ENCODE measurements around the gene METTL2B. TPM values are rescaled to one million over a fixed set of nuclear protein-coding genes. Genes with fewer than 3 reads are reported as not detected.
"Not testable (repeated sequence)": the region's sequence is repeated elsewhere in the genome, so short reads cannot be mapped to it uniquely, and the experiment has no call there.

METTL2B gene
- total RNA-seq, 4 donors from 2014 or later = 18.2 to 25.1 (median 19.8) TPM

GRCh38 chr7:128497405-128497804 is 20.9 kb downstream of the METTL2B start:
- 86 to 94% methylated on average over 9 of the region's 9 CpGs for WGBS, 2 donors
- DNase-seq (ENCODE audit: low spot score in 2 of 2) = no peak
- no peak overlapping the region for H3K4me3 ChIP-seq (ENCODE audit: low read depth, poor library complexity, severe bottlenecking)
- intact Hi-C loops (cut with DNase I; ENCODE audit: low total_unique reads) = no loop called here
- TF ChIP-seq POLR2A (IDR thresholded peaks at IDR 0.05) (no peak), CTCF (IDR thresholded peaks at IDR 0.05) (no peak)

GRCh38 chr7:128505416-128505815 is 28.9 kb downstream of the METTL2B start:
- intact Hi-C loops (cut with DNase I; ENCODE audit: low total_unique reads); H3K4me3 ChIP-seq (ENCODE audit: low read depth, poor library complexity, severe bottlenecking); DNase-seq (ENCODE audit: low spot score in 2 of 2): not testable (repeated sequence)
- WGBS, 2 donors = 83 to 95% methylated on average over 2 of the region's 2 CpGs

GRCh38 chr7:128506819-128507218 is 30.3 kb downstream of the METTL2B start:
- H3K4me3 ChIP-seq (ENCODE audit: low read depth, poor library complexity, severe bottlenecking); intact Hi-C loops (cut with DNase I; ENCODE audit: low total_unique reads); DNase-seq (ENCODE audit: low spot score in 2 of 2): not testable (repeated sequence)
- 91 to 100% methylated on average over 3 of the region's 3 CpGs for WGBS, 2 donors

GRCh38 chr7:128507321-128507993 is 30.9 kb downstream of the METTL2B start:
- intact Hi-C loops (cut with DNase I; ENCODE audit: low total_unique reads); DNase-seq (ENCODE audit: low spot score in 2 of 2); H3K4me3 ChIP-seq (ENCODE audit: low read depth, poor library complexity, severe bottlenecking): not testable (repeated sequence)
- WGBS, 2 donors = 79 to 90% methylated on average over 5 of the region's 5 CpGs

- DNase-seq (ENCODE audit: low spot score in 2 of 2); H3K4me3 ChIP-seq (ENCODE audit: low read depth, poor library complexity, severe bottlenecking); intact Hi-C loops (cut with DNase I; ENCODE audit: low total_unique reads): not testable (repeated sequence)
- WGBS, 2 donors = 79 to 80% methylated on average over 11 of the region's 11 CpGs
Measured at GRCh38 chr7:128511692-128512091, 35.1 kb downstream of the METTL2B start.

GRCh38 chr7:128515232-128515631 is 38.7 kb downstream of the METTL2B start:
- intact Hi-C loops (cut with DNase I; ENCODE audit: low total_unique reads); DNase-seq (ENCODE audit: low spot score in 2 of 2); H3K4me3 ChIP-seq (ENCODE audit: low read depth, poor library complexity, severe bottlenecking): not testable (repeated sequence)
- 74 to 77% methylated on average over 6 of the region's 6 CpGs for WGBS, 2 donors

GRCh38 chr7:128517023-128517422 is 40.5 kb downstream of the METTL2B start:
- DNase-seq (ENCODE audit: low spot score in 2 of 2) = not testable (repeated sequence)

GRCh38 chr7:128523226-128523931 is 46.8 kb downstream of the METTL2B start:
- H3K4me3 ChIP-seq (ENCODE audit: low read depth, poor library complexity, severe bottlenecking); intact Hi-C loops (cut with DNase I; ENCODE audit: low total_unique reads): not testable (repeated sequence)
- WGBS, 2 donors = 25 to 30% methylated on average over 5 to 6 of the region's 7 CpGs
- peak; percentile 83 to 96 for DNase-seq (ENCODE audit: low spot score in 2 of 2)

More at GRCh38 chr7:128517023-128517422, 40.5 kb downstream of the METTL2B start:
- 82 to 83% methylated on average over 5 of the region's 5 CpGs for WGBS, 2 donors
- H3K4me3 ChIP-seq (ENCODE audit: low read depth, poor library complexity, severe bottlenecking); intact Hi-C loops (cut with DNase I; ENCODE audit: low total_unique reads): not testable (repeated sequence)

- H3K4me3 ChIP-seq (ENCODE audit: low read depth, poor library complexity, severe bottlenecking); intact Hi-C loops (cut with DNase I; ENCODE audit: low total_unique reads); DNase-seq (ENCODE audit: low spot score in 2 of 2): not testable (repeated sequence)
- WGBS, 2 donors = 54 to 67% methylated on average over 9 of the region's 9 CpGs
Measured at GRCh38 chr7:128523932-128524524, 47.5 kb downstream of the METTL2B start.

- DNase-seq (ENCODE audit: low spot score in 2 of 2); intact Hi-C loops (cut with DNase I; ENCODE audit: low total_unique reads); H3K4me3 ChIP-seq (ENCODE audit: low read depth, poor library complexity, severe bottlenecking): not testable (repeated sequence)
- WGBS, 2 donors = 64 to 79% methylated on average over 4 of the region's 4 CpGs
Measured at GRCh38 chr7:128525584-128525983, 49.0 kb downstream of the METTL2B start.

- WGBS, 2 donors = 33 to 53% methylated on average over 3 of the region's 3 CpGs
- intact Hi-C loops (cut with DNase I; ENCODE audit: low total_unique reads) = not testable (repeated sequence)
Measured at GRCh38 chr7:128526062-128526466, 49.5 kb downstream of the METTL2B start.

GRCh38 chr7:128529191-128529590 is 52.6 kb downstream of the METTL2B start:
- intact Hi-C loops (cut with DNase I; ENCODE audit: low total_unique reads); DNase-seq (ENCODE audit: low spot score in 2 of 2); H3K4me3 ChIP-seq (ENCODE audit: low read depth, poor library complexity, severe bottlenecking): not testable (repeated sequence)
- WGBS, 2 donors = 90 to 93% methylated on average over 16 of the region's 16 CpGs

More at GRCh38 chr7:128526062-128526466, 49.5 kb downstream of the METTL2B start:
- not testable (repeated sequence) for DNase-seq (ENCODE audit: low spot score in 2 of 2); H3K4me3 ChIP-seq (ENCODE audit: low read depth, poor library complexity, severe bottlenecking)

- intact Hi-C loops (cut with DNase I; ENCODE audit: low total_unique reads) = not testable (repeated sequence)
- peak in 1 of 2 donors; percentile 87 for DNase-seq (ENCODE audit: low spot score in 2 of 2)
- WGBS, 2 donors = 3 to 5% methylated on average over 12 to 13 of the region's 50 CpGs
- H3K4me3 ChIP-seq (ENCODE audit: low read depth, poor library complexity, severe bottlenecking) = peak overlapping the region; percentile 48
Measured at GRCh38 chr7:128530121-128530854, 53.7 kb downstream of the METTL2B start.
